KMS-11 (cell line): ENCODE results near the gene SPTLC3.
"Not testable (repeated sequence)": the region's sequence is repeated elsewhere in the genome, so short reads cannot be mapped to it uniquely, and the experiment has no call there.

Experiments
- H2AFZ ChIP-seq: fragments of 200-600 bp; sonication (generic); 2 replicates; pipeline ENCODE4 v1.6.1; 2016; ENCODE audit warnings: antibody characterized with exemption, mixed run types, low read depth
- H3K27ac ChIP-seq: fragments of 200-600 bp; sonication (generic); 2 replicates; pipeline ENCODE4 v1.6.1; 2016; ENCODE audit warnings: mild to moderate bottlenecking, mixed run types
- H3K27me3 ChIP-seq: fragments of 200-600 bp; sonication (generic); 2 replicates; pipeline ENCODE4 v1.6.1; 2017; ENCODE audit warnings: mild to moderate bottlenecking, low read depth, mixed run types, moderate library complexity; ENCODE audit not compliant: insufficient read depth
- H3K36me3 ChIP-seq: fragments of 200-600 bp; sonication (generic); 2 replicates; pipeline ENCODE4 v1.6.1; 2017; ENCODE audit warnings: mild to moderate bottlenecking, mixed run types; ENCODE audit not compliant: insufficient read depth
- H3K4me1 ChIP-seq: fragments of 200-600 bp; sonication (generic); 2 replicates; pipeline ENCODE4 v1.6.1; 2016; ENCODE audit warnings: mild to moderate bottlenecking, low read depth, mixed run types; ENCODE audit not compliant: poor library complexity, severe bottlenecking
- H3K4me2 ChIP-seq: fragments of 200-600 bp; sonication (generic); 2 replicates; pipeline ENCODE4 v1.7.0; 2016; ENCODE audit warnings: mild to moderate bottlenecking, mixed run types
- H3K4me3 ChIP-seq: fragments of 200-600 bp; sonication (generic); IDR thresholded peaks from 2 replicates; pipeline ENCODE4 v1.6.1; 2017; ENCODE audit warnings: low read depth, low read length, mixed read lengths; ENCODE audit not compliant: insufficient read depth
- H3K79me2 ChIP-seq: fragments of 200-600 bp; sonication (generic); 2 replicates; pipeline ENCODE4 v1.6.1; 2016; ENCODE audit warnings: low read depth, mixed run types; ENCODE audit not compliant: insufficient read depth
- H3K9ac ChIP-seq: fragments of 200-600 bp; sonication (generic); 2 replicates; pipeline ENCODE4 v1.6.1; 2016; ENCODE audit warnings: mild to moderate bottlenecking, mixed run types
- H4K20me1 ChIP-seq: fragments of 200-600 bp; sonication (generic); 2 replicates; pipeline ENCODE4 v1.6.1; 2016; ENCODE audit warnings: mild to moderate bottlenecking, mixed run types; ENCODE audit not compliant: insufficient read depth
- TF ChIP-seq, protein P1 (sequence below): fragments of 200-600 bp; sonication (generic); conservative IDR thresholded peaks from 2 replicates; pipeline ENCODE4 v1.6.1; 2017; ENCODE audit warnings: low read depth, mild to moderate bottlenecking, antibody characterized with exemption, low read length, moderate library complexity, mixed read lengths

SPTLC3 gene

DNA sequence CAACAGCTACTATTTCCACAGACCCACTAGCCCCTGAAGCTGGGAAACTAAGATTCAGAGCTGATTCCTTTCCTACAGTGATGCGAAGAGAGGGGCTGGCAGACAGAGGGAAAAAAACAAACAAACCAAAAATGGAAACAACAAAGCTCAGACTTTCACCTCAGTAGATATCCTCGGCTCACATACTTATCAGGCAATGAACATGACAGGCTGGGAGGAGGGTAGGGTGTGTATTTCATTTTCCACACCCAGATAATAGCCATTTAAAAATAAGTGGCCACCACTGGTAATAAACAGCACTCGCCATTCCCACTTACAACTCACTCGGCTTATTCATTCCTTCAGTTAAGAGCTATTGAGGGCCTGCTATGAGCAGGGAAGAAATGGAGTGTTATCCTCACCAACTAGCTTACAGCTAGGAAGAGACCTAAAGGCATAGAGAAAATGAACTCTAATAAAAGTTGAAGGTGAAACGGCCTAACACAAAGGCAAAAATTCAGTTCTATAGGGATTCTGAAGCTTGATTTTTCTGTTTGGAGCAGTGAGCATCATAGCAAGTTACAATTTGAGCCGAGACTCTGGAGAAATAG lies 32.0 kb upstream of the SPTLC3 start:
- H3K27ac ChIP-seq, result no peak overlapping the region
- H3K4me3 ChIP-seq, result no peak overlapping the region
- H3K27me3 ChIP-seq, result no peaks in the 10 kb centered on the region
- H3K79me2 ChIP-seq, result no peaks in the 10 kb centered on the region
- no peak overlapping the region for H2AFZ ChIP-seq
- no peak overlapping the region for H3K9ac ChIP-seq
- H3K4me1 ChIP-seq, result no peaks in the 10 kb centered on the region
- no peak overlapping the region for H3K4me2 ChIP-seq
- TF ChIP-seq, protein P1, sequence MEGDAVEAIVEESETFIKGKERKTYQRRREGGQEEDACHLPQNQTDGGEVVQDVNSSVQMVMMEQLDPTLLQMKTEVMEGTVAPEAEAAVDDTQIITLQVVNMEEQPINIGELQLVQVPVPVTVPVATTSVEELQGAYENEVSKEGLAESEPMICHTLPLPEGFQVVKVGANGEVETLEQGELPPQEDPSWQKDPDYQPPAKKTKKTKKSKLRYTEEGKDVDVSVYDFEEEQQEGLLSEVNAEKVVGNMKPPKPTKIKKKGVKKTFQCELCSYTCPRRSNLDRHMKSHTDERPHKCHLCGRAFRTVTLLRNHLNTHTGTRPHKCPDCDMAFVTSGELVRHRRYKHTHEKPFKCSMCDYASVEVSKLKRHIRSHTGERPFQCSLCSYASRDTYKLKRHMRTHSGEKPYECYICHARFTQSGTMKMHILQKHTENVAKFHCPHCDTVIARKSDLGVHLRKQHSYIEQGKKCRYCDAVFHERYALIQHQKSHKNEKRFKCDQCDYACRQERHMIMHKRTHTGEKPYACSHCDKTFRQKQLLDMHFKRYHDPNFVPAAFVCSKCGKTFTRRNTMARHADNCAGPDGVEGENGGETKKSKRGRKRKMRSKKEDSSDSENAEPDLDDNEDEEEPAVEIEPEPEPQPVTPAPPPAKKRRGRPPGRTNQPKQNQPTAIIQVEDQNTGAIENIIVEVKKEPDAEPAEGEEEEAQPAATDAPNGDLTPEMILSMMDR, result no peak
- no peaks in the 10 kb centered on the region for H3K36me3 ChIP-seq
- no peaks in the 10 kb centered on the region for H4K20me1 ChIP-seq

DNA sequence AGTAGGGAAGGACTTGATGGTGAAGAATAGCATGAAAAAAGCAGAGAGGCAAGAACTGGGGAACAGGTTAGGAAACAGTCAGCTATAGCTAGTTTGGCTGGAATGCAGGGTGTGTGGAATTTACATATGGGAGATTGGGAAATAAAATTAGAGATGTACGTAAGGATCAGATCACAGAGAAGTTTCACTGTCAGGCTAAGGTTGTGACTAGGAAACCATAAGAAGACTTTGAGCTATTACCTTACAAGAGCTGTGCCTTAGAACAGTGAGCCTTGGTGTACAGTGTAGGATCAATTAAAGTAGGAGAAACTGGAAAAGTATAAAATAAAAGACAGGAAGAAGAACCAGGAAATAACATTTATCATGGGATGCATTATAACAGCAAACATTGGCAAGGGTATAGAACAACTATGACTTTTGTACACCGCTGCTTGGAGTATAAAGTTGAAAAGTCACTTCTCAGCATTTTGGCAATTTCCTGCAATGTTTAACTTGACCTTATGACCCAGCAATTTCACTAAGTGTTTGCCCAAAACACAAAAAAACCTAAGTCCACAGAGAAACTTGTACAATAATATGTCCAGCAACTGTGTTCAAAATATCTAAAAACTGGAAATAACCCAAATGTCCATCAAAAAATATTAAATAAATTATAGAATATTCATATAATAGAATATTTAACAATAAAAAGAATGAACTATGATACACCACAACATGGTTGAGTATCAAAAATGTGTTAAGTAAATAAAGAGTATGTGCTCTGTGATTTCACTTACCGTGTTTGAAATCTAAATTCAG lies 31.2 kb upstream of the SPTLC3 start:
- no peaks in the 10 kb centered on the region for H3K36me3 ChIP-seq
- no peak overlapping the region for H3K27ac ChIP-seq
- no peaks in the 10 kb centered on the region for H3K27me3 ChIP-seq
- no peak overlapping the region for H3K4me3 ChIP-seq
- H2AFZ ChIP-seq, result no peak overlapping the region
- H3K4me1 ChIP-seq, result no peaks in the 10 kb centered on the region
- no peak overlapping the region for H3K4me2 ChIP-seq
- H4K20me1 ChIP-seq, result no peaks in the 10 kb centered on the region
- TF ChIP-seq, protein P1, result no peak
- H3K79me2 ChIP-seq, result no peaks in the 10 kb centered on the region
- H3K9ac ChIP-seq, result no peak overlapping the region

DNA sequence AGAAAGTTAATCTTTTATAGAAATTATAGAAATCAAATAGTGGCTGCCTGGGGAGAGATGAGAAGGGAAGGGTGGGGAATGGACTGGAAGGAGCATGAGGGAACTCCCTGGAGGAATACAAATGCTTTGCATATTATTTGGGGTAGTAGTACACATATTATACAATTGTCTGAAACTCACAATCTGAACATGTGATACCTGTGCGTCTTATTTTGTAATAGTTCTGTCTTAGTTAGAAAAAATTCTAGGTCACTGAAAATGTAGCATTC lies 30.7 kb upstream of the SPTLC3 start:
- Histone ChIP-seq H3K27me3 (no peaks in the 10 kb centered on the region), H3K9ac (no peak overlapping the region), H4K20me1 (no peaks in the 10 kb centered on the region), H3K4me1 (no peaks in the 10 kb centered on the region), H3K4me3 (no peak overlapping the region), H2AFZ (no peak overlapping the region), H3K27ac (no peak overlapping the region), H3K4me2 (no peak overlapping the region), H3K79me2 (no peaks in the 10 kb centered on the region), H3K36me3 (no peaks in the 10 kb centered on the region)
- TF ChIP-seq, protein P1, result no peak

DNA sequence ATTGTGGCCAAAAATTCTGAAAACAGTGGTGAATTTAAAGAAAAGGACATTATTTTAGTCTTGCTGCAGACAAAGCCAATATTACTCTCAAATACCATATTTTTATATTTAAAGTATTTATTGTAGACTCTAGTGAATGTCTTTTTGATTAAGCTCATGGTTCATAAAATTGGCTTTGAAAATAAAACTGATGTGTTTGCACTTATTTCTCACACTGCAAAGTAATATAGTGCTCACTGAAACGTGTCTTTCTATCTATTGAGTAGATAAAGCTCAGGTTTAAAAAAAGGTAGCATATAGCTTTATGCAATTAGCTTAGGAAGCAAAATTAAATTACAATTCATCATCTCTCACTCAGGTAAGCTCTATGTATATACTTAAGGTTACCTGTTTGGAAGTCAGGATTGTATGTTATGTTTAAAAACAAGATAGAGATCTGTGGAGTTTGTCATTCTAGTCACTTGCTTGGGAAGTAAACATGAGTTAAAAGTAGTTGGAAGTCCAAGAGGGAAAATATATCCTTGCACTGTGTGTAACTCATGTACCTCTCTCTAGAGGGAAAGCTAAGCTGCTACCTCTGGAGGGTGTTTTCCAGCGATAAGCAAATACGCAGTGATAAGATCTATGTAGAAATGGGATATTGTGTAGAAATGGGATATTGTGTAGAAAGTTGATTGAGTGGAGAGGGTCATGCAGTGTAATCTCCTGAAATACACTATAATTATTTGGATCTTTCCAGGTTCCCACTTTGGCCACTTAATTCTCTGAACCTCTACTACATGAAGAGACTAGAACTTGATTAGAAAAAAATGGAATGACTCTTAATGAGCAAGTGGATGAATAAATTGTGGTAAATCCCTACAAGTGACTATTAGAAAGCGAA lies 29.9 kb upstream of the SPTLC3 start:
- TF ChIP-seq, protein P1, result no peak

DNA sequence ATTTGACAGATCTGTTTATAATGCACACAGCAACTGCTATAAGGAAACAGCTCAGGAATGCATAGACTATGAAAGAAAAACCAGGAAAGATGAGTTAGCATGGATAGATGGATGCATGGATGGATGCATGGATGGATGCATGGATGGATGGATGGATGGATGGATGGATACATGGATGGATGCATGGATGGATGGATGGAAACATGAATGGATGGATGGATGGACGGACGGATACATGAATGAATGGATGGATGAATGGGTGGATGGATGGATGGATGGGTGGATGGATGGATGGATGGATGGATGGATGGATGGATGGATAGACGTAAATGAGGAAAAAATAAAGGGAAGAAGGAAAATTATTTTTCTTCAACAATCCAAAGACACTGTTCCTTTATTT lies 29.1 kb upstream of the SPTLC3 start:
- H3K9ac ChIP-seq, H2AFZ ChIP-seq, H3K36me3 ChIP-seq: not testable (repeated sequence)

More for the DNA sequence above, 29.9 kb upstream of the SPTLC3 start:
- Histone ChIP-seq H3K4me1 (no peaks in the 10 kb centered on the region), H3K36me3 (no peaks in the 10 kb centered on the region), H3K9ac (no peak overlapping the region), H3K79me2 (no peaks in the 10 kb centered on the region), H3K27ac (no peak overlapping the region), H3K4me3 (no peak overlapping the region), H3K4me2 (no peak overlapping the region), H4K20me1 (no peaks in the 10 kb centered on the region), H3K27me3 (no peaks in the 10 kb centered on the region), H2AFZ (no peak overlapping the region)

More for the DNA sequence above, 29.1 kb upstream of the SPTLC3 start:
- H3K4me1 ChIP-seq, H3K79me2 ChIP-seq, H3K4me3 ChIP-seq, H3K27ac ChIP-seq, H3K4me2 ChIP-seq, H3K27me3 ChIP-seq, H4K20me1 ChIP-seq: not testable (repeated sequence)
